ENCODE data around the gene RGS16. TPM values are rescaled to one million over a fixed set of nuclear protein-coding genes. Genes with fewer than 3 reads are reported as not detected.

Gene RGS16
- total and polyA plus RNA-seq, 7 experiments from 2014 or later = 0.10 to 17.5 (median 0.54) TPM

DNA sequence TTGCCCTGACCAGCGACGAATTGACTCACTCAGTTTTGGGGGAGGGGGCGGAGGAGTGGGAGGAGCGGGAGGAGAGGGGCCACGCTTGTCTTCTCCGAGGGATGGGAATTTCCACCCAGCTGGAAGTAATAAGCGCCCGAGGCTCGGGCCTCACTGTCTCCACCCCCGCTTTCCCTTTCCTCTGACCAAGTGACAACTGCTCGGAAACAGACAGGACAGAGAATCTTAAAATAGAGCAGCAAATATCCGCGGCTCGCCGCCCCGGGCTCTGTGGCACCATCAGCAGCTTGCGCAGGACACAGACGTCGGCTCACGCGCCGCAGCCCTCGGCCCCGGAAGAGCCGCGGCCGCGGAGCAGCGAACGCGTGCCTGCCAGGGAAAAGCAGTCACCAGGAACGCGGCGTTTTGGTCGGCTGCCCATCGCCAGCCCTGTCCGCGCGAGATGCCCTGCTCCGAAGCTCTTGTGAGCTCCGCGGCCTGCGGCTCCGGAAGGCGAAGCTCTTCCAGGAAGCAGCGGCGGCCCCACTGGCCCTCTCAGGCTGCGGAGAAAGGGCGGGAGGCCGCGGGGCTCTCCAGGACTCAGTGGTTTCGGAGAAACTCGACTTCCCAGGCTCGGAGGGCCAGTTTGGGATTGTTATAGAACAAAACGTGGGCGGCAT lies 10.7 kb upstream of the RGS16 start:
- ChIA-PET CTCF (interaction anchor here (1.5 to 4.0 kb wide), 3 partner anchors 11 to 15 kb away, joined by 4 to 25 read pairs (median 7); partner anchors contain the start of gene RGS16), POLR2A (interaction anchor here (1.3 to 3.3 kb wide), 6 partner anchors 9 to 175 kb away, joined by 3 to 26 read pairs (median 4); partner anchors contain the start of gene RGS16)
- Mint-ChIP-seq H3K4me1 (peaks cover 28 to 68% (median 32%) of the 10 kb centered on the region in 7 donors), H3K27me3 (peaks cover 0 to 75% (median 30%) of the 10 kb centered on the region in 5 donors), H3K4me3 (peak overlapping the region; percentile 74 to 87 (median 84)), H3K9me3 (peaks cover 0 to 4% (median 0%) of the 10 kb centered on the region in 11 donors), H3K27ac (peak overlapping the region in 8 of 9 donors; percentile 74 to 95 (median 92)), H3K36me3 (peaks cover 0 to 4% (median 0%) of the 10 kb centered on the region in 5 donors)
- Histone ChIP-seq H3K36me3 (ENCODE audit: control insufficient read depth in 2 of 3, insufficient read depth in 3 of 3, low read length in 3 of 3) (no peaks in the 10 kb centered on the region), H3K27ac (ENCODE audit: low read depth, low read length) (peak overlapping the region; percentile 15), H3K27me3 (ENCODE audit: control insufficient read depth in 2 of 2, insufficient read depth in 2 of 2, low read length in 2 of 2) (no peaks in the 10 kb centered on the region), H3K9me3 (ENCODE audit: control insufficient read depth in 2 of 3, low read length in 3 of 3) (no peaks in the 10 kb centered on the region), H3K4me3 (ENCODE audit: low read length) (peak overlapping the region; percentile 54), H3K4me1 (ENCODE audit: control insufficient read depth in 2 of 2, insufficient read depth in 2 of 2, low read length in 2 of 2) (peaks cover 15 to 32% of the 10 kb centered on the region in 2 donors)
- peak in 7 of 9 donors; percentile 26 to 68 (median 35) for DNase-seq
- intact Hi-C loops (cut with micrococcal nuclease) = loop anchor here (1.0 to 5.0 kb wide), 7 partner anchors 9 to 1218 kb away; partner anchors contain the start of genes ARPC5 (in 2 of the 2) and SMG7 (in 1 of the 2)
- ATAC-seq = peak; percentile 14

DNA sequence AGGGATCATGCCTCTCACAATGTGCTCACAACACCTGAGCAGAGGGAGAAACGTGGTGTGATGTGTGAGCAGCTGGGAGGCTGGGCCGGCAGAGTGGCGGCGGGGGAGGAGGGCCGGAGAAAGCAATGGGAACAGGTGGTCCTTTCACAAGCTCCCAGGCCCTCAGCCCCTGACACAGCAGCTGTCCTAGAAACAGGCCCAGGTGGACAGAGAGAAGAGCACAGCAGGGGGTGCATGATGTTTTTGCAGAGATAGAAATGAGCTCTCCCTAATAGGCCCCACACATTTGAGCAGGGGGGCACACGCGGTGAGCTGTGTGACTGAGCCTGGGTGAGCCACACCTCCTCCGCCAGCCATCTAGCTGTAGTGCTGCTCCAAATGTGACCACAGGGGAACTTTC lies 7.6 kb upstream of the RGS16 start:
- H3K4me1 ChIP-seq (ENCODE audit: control insufficient read depth in 2 of 2, insufficient read depth in 2 of 2, low read length in 2 of 2) = peaks cover 13 to 26% of the 10 kb centered on the region in 2 donors
- ATAC-seq = no peak
- no peaks in the 10 kb centered on the region for H3K9me3 ChIP-seq (ENCODE audit: control insufficient read depth in 2 of 3, low read length in 3 of 3)
- Mint-ChIP-seq H3K27me3 (peaks cover 0 to 64% (median 40%) of the 10 kb centered on the region in 5 donors), H3K27ac (no peak overlapping the region), H3K9me3 (peaks cover 0 to 1% (median 0%) of the 10 kb centered on the region in 11 donors), H3K36me3 (peaks cover 0 to 3% (median 0%) of the 10 kb centered on the region in 5 donors), H3K4me1 (peaks cover 22 to 61% (median 29%) of the 10 kb centered on the region in 7 donors), H3K4me3 (no peak overlapping the region)
- H3K27me3 ChIP-seq (ENCODE audit: control insufficient read depth in 2 of 2, insufficient read depth in 2 of 2, low read length in 2 of 2) = no peaks in the 10 kb centered on the region
- intact Hi-C loops (cut with micrococcal nuclease) = no loop called here
- no peaks in the 10 kb centered on the region for H3K36me3 ChIP-seq (ENCODE audit: control insufficient read depth in 2 of 3, insufficient read depth in 3 of 3, low read length in 3 of 3)
- no peak for DNase-seq
- H3K27ac ChIP-seq (ENCODE audit: low read depth, low read length) = no peak overlapping the region
- POLR2A ChIA-PET = no interaction called here
- CTCF ChIA-PET = interaction anchor here (3.1 kb wide), 1 partner anchor 8 kb away, joined by 7 read pairs; the partner anchor contains the start of gene RGS16
- H3K4me3 ChIP-seq (ENCODE audit: low read length) = no peak overlapping the region

DNA sequence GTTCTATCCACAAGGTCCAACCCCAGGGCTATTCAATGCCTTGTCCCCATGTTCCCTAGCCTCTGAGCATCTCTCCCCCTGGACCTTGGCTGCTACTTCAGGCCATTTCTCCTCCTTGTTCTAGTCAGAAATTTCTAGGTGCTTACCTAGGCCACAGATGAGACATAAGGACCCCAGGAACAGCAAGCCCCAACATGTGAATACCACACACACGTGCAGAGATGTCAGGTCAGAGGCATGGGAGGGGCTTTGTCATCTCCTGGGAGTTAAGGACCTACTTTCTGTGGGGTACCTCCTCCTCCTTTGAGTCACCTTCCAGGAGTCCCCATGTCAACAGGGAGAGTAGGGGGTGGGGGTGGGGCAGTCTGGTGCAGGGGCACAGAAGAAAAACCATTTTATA lies 7.1 kb upstream of the RGS16 start:
- Histone ChIP-seq H3K4me3 (ENCODE audit: low read length) (no peak overlapping the region), H3K4me1 (ENCODE audit: control insufficient read depth in 2 of 2, insufficient read depth in 2 of 2, low read length in 2 of 2) (peaks cover 8 to 21% of the 10 kb centered on the region in 2 donors), H3K27me3 (ENCODE audit: control insufficient read depth in 2 of 2, insufficient read depth in 2 of 2, low read length in 2 of 2) (no peaks in the 10 kb centered on the region), H3K9me3 (ENCODE audit: control insufficient read depth in 2 of 3, low read length in 3 of 3) (no peaks in the 10 kb centered on the region), H3K27ac (ENCODE audit: low read depth, low read length) (no peak overlapping the region), H3K36me3 (ENCODE audit: control insufficient read depth in 2 of 3, insufficient read depth in 3 of 3, low read length in 3 of 3) (no peaks in the 10 kb centered on the region)
- ChIA-PET CTCF (no interaction called here), POLR2A (no interaction called here)
- Mint-ChIP-seq H3K27me3 (peaks cover 0 to 60% (median 40%) of the 10 kb centered on the region in 5 donors), H3K9me3 (peaks cover 0 to 1% (median 0%) of the 10 kb centered on the region in 11 donors), H3K27ac (no peak overlapping the region), H3K36me3 (peaks cover 0 to 3% (median 0%) of the 10 kb centered on the region in 5 donors), H3K4me1 (peaks cover 18 to 60% (median 25%) of the 10 kb centered on the region in 7 donors), H3K4me3 (no peak overlapping the region)
- intact Hi-C loops (cut with micrococcal nuclease) = no loop called here
- no peak for DNase-seq
- ATAC-seq = no peak

DNA sequence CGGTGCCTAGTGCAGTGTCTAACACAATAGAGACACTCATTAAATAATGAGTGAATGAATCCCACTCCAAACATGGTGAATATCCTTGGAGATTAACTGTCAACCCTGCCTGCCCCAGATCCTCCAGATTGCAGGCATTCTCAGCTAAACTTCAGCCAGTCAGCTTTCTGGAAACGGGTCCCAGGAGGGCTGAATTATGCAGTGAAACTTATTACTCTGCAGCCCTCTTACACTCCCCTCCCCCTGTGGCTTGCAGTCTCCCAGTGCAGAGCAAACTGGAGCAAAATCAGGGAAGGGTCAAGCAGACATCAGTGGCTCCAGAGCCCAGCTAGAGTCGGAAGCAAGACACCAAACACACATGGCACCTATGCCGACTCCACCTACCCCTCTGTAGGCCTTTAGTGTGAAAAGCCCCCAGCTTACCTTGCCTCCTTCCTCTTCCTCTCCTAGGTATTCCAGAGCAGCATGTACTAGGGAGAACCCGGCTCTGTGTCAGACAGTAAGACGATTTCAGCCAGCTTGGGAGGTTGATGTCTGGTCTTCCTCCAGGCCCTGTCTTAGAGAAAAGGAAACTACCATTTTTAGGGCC lies 6.5 kb upstream of the RGS16 start:
- no peaks in the 10 kb centered on the region for H3K9me3 ChIP-seq (ENCODE audit: control insufficient read depth in 2 of 3, low read length in 3 of 3)
- ChIA-PET POLR2A (interaction anchor here (0.6 kb wide), 2 partner anchors 21 to 915 kb away, joined by 3 to 5 read pairs; no protein-coding TSS in a partner anchor), CTCF (no interaction called here)
- no peaks in the 10 kb centered on the region for H3K36me3 ChIP-seq (ENCODE audit: control insufficient read depth in 2 of 3, insufficient read depth in 3 of 3, low read length in 3 of 3)
- Mint-ChIP-seq H3K4me3 (no peak overlapping the region), H3K27ac (no peak overlapping the region), H3K4me1 (peaks cover 12 to 54% (median 19%) of the 10 kb centered on the region in 7 donors), H3K9me3 (peaks cover 0 to 1% (median 0%) of the 10 kb centered on the region in 11 donors), H3K27me3 (peaks cover 0 to 56% (median 40%) of the 10 kb centered on the region in 5 donors), H3K36me3 (peaks cover 0 to 3% (median 0%) of the 10 kb centered on the region in 5 donors)
- no peak for ATAC-seq
- no peaks in the 10 kb centered on the region for H3K27me3 ChIP-seq (ENCODE audit: control insufficient read depth in 2 of 2, insufficient read depth in 2 of 2, low read length in 2 of 2)
- intact Hi-C loops (cut with micrococcal nuclease) = no loop called here
- no peak for DNase-seq
- no peak overlapping the region for H3K4me3 ChIP-seq (ENCODE audit: low read length)
- peaks cover 4 to 18% of the 10 kb centered on the region in 2 donors for H3K4me1 ChIP-seq (ENCODE audit: control insufficient read depth in 2 of 2, insufficient read depth in 2 of 2, low read length in 2 of 2)
- H3K27ac ChIP-seq (ENCODE audit: low read depth, low read length) = no peak overlapping the region

DNA sequence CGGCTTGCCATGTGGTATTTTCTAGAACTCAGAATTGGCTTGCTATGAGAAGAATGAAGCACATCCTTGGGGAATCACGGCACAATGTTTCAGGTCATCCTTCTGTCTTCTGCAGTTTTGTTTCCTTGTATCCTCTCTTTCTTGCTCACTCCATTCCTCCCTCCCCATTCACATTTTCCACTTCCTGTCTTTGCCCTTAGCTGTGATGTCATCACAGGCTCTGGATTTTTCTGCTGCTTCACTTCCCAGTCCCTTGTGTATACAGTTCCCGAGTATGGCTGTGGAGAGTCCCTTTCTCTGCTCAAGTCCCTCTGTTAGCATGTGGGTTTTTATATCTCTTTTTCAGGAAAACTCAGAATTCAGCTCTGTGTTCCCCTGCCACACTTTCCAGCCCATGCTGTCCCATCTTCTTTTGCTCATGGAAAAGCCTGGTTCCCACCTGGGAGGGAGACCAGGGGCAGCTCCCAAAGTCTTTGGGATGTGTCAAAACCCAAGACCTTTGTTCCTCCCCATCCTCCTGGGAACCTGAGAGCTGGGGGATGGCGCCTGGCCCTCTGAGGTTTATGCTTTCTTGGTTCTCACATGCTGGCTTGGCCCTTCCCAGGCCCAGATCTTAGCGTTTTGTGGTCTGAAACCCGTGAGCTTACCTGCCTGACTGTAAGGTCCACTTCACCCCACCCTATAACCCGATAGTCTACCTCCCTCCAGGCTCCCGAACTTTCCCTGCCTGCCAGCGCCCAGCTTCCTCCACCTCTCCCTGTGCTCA lies 4.8 kb upstream of the RGS16 start:
- no peaks in the 10 kb centered on the region for H3K36me3 ChIP-seq (ENCODE audit: control insufficient read depth in 2 of 3, insufficient read depth in 3 of 3, low read length in 3 of 3)
- ATAC-seq (no peak), DNase-seq (no peak)
- peak overlapping the region in 1 of 9 donors; percentile 20 for H3K27ac Mint-ChIP-seq
- peaks cover 5 to 58% (median 13%) of the 10 kb centered on the region in 7 donors for H3K4me1 Mint-ChIP-seq
- H3K36me3 Mint-ChIP-seq = peaks cover 0 to 3% (median 0%) of the 10 kb centered on the region in 5 donors
- intact Hi-C loops (cut with micrococcal nuclease) = loop anchor here (10.0 kb wide), 2 partner anchors 464 to 1504 kb away; no protein-coding TSS in a partner anchor
- CTCF ChIA-PET = interaction anchor here (4.9 to 18.0 kb wide), 2 partner anchors 13 to 177 kb away, joined by 26 to 403 read pairs; partner anchors contain the start of gene NPL
- H3K9me3 ChIP-seq (ENCODE audit: control insufficient read depth in 2 of 3, low read length in 3 of 3) = no peaks in the 10 kb centered on the region
- peaks cover 8% of the 10 kb centered on the region in 2 donors for H3K4me1 ChIP-seq (ENCODE audit: control insufficient read depth in 2 of 2, insufficient read depth in 2 of 2, low read length in 2 of 2)
- H3K27me3 ChIP-seq (ENCODE audit: control insufficient read depth in 2 of 2, insufficient read depth in 2 of 2, low read length in 2 of 2) = no peaks in the 10 kb centered on the region
- H3K4me3 ChIP-seq (ENCODE audit: low read length) = no peak overlapping the region
- no peak overlapping the region for H3K27ac ChIP-seq (ENCODE audit: low read depth, low read length)
- no peak overlapping the region for H3K4me3 Mint-ChIP-seq
- peaks cover 0 to 50% (median 37%) of the 10 kb centered on the region in 5 donors for H3K27me3 Mint-ChIP-seq
- peaks cover 0 to 1% (median 0%) of the 10 kb centered on the region in 11 donors for H3K9me3 Mint-ChIP-seq
- POLR2A ChIA-PET = no interaction called here

DNA sequence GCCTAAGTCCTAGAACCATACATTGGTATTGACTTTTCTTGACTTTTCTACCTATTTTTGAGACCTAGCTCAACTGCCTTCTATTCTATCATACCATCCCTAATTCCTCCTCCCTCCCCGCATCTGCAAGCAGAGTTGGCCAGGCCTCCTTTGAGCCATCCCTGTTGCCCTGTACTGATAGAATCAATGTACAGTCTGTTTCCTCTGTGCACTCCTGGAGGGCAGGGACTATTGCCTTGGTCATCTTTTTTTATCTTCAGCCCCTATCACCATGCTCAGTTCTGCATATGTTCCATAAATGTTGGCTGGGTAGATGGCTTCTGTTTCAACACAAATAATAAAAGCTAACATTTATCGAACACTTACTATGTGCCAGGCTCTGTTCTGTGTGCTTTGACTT lies 4.0 kb upstream of the RGS16 start:
- CTCF ChIA-PET = interaction anchor here (4.9 to 18.0 kb wide), 2 partner anchors 13 to 178 kb away, joined by 26 to 403 read pairs; partner anchors contain the start of gene NPL
- Mint-ChIP-seq H3K36me3 (peaks cover 0 to 3% (median 0%) of the 10 kb centered on the region in 5 donors), H3K4me1 (peaks cover 4 to 50% (median 16%) of the 10 kb centered on the region in 7 donors), H3K27ac (no peak overlapping the region), H3K9me3 (peaks cover 0 to 1% (median 0%) of the 10 kb centered on the region in 11 donors), H3K4me3 (no peak overlapping the region), H3K27me3 (peaks cover 0 to 42% (median 29%) of the 10 kb centered on the region in 5 donors)
- intact Hi-C loops (cut with micrococcal nuclease) = loop anchor here (10.0 kb wide), 2 partner anchors 463 to 1503 kb away; no protein-coding TSS in a partner anchor
- Histone ChIP-seq H3K4me1 (ENCODE audit: control insufficient read depth in 2 of 2, insufficient read depth in 2 of 2, low read length in 2 of 2) (peaks cover 13 to 16% of the 10 kb centered on the region in 2 donors), H3K27me3 (ENCODE audit: control insufficient read depth in 2 of 2, insufficient read depth in 2 of 2, low read length in 2 of 2) (no peaks in the 10 kb centered on the region), H3K27ac (ENCODE audit: low read depth, low read length) (no peak overlapping the region), H3K36me3 (ENCODE audit: control insufficient read depth in 2 of 3, insufficient read depth in 3 of 3, low read length in 3 of 3) (no peaks in the 10 kb centered on the region), H3K9me3 (ENCODE audit: control insufficient read depth in 2 of 3, low read length in 3 of 3) (no peaks in the 10 kb centered on the region), H3K4me3 (ENCODE audit: low read length) (no peak overlapping the region)
- DNase-seq (no peak), ATAC-seq (no peak)
- POLR2A ChIA-PET = interaction anchor here (4.2 kb wide), 1 partner anchor 8 kb away, joined by 26 read pairs; no protein-coding TSS in a partner anchor

Data from naive thymus-derived CD4-positive, alpha-beta T cell (primary cell).